ENCODE data around the gene CABLES1.
"Not testable (repeated sequence)": the region's sequence is repeated elsewhere in the genome, so short reads cannot be mapped to it uniquely, and the experiment has no call there.

CABLES1 gene

GRCh38 chr18:23247896-23248295, 112.6 kb downstream of the CABLES1 start:
- DNase-seq: no peak

- no peak for DNase-seq
Observed at GRCh38 chr18:23248826-23249225, 113.5 kb downstream of the CABLES1 start.

- no peak for DNase-seq
Observed at GRCh38 chr18:23249348-23249747, 114.1 kb downstream of the CABLES1 start.

GRCh38 chr18:23250893-23251656, 115.8 kb downstream of the CABLES1 start:
- no peak for DNase-seq

- no peak for DNase-seq
Observed at GRCh38 chr18:23253630-23254029, 118.3 kb downstream of the CABLES1 start.

- DNase-seq: no peak
Observed at GRCh38 chr18:23257137-23257536, 121.9 kb downstream of the CABLES1 start.

GRCh38 chr18:23257686-23258565, 122.6 kb downstream of the CABLES1 start:
- no peak for DNase-seq

GRCh38 chr18:23258566-23259469, 123.5 kb downstream of the CABLES1 start:
- DNase-seq: no peak

GRCh38 chr18:23259701-23260681, 124.7 kb downstream of the CABLES1 start:
- DNase-seq: no peak

GRCh38 chr18:23260926-23261590, 125.8 kb downstream of the CABLES1 start:
- DNase-seq: no peak

GRCh38 chr18:23263551-23264235, 128.4 kb downstream of the CABLES1 start:
- no peak for DNase-seq

- no peak for DNase-seq
Observed at GRCh38 chr18:23265682-23266399, 130.6 kb downstream of the CABLES1 start.

GRCh38 chr18:23266717-23267446, 131.6 kb downstream of the CABLES1 start:
- DNase-seq: no peak

GRCh38 chr18:23267447-23267776, 132.1 kb downstream of the CABLES1 start:
- no peak for DNase-seq

GRCh38 chr18:23268641-23269040, 133.4 kb downstream of the CABLES1 start:
- no peak for DNase-seq

- DNase-seq: not testable (repeated sequence)
Observed at GRCh38 chr18:23269068-23269467, 133.8 kb downstream of the CABLES1 start.

GRCh38 chr18:23269928-23270327, 134.6 kb downstream of the CABLES1 start:
- no peak for DNase-seq

GRCh38 chr18:23270986-23271680, 135.8 kb downstream of the CABLES1 start:
- DNase-seq: no peak

All from NCI-H1694 treated with DMSO at 0.1 percent for 48 hours (cell line).